GM18951 (cell line): Measurements from ENCODE around the gene ABCB9.

ENCODE experiments used
- POLR2A ChIP-seq: IDR thresholded peaks from 4 replicates; pipeline ENCODE4 v1.6.1; 2011; ENCODE audit warnings: mild to moderate bottlenecking; ENCODE audit not compliant: insufficient read length, insufficient read depth; ENCODE audit errors: extremely low read depth
- in situ Hi-C: fragments of 300-500 bp; cut with MboI; formaldehyde crosslinking; loops from one replicate; pipeline ENCODE4 v1.12.0; 2022; ENCODE audit warnings: low sequenced_read_pairs, mixed read lengths, inconsistent platforms; ENCODE audit not compliant: unreplicated experiment

Gene ABCB9

GRCh38 chr12:122889761-122890520 is 76.3 kb downstream of the ABCB9 start:
- TF ChIP-seq POLR2A = no peak
- in situ Hi-C loops = loop anchor here (10.0 kb wide), 1 partner anchor 55 kb away; no protein-coding TSS in a partner anchor

GRCh38 chr12:122888232-122888752 is 78.0 kb downstream of the ABCB9 start:
- no peak for TF ChIP-seq POLR2A
- in situ Hi-C loops = loop anchor here (10.0 kb wide), 1 partner anchor 57 kb away; no protein-coding TSS in a partner anchor

DNA sequence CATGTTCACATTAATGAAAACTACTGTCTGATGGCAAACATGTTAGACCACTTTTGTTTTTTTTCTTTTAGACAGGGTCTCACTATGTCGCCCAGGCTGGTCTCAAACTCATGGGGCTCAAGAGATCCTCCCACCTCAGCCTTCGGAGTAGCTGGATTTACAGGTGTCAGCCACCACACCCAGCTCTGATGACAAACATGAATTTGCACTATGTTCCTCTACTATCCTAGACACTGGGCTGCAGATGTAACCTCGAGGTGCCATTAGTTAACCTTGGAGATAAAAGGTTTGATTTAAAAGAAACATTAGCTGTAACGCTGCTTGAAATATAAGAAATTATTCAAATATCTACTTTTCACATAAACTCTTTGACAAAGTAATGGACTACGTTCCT is 78.4 kb downstream of the ABCB9 start:
- no peak for TF ChIP-seq POLR2A
- in situ Hi-C loops = loop anchor here (10.0 kb wide), 1 partner anchor 57 kb away; no protein-coding TSS in a partner anchor

- TF ChIP-seq POLR2A = no peak
- in situ Hi-C loops = loop anchor here (10.0 kb wide), 1 partner anchor 58 kb away; no protein-coding TSS in a partner anchor
Measured at GRCh38 chr12:122886851-122887818, 79.1 kb downstream of the ABCB9 start.

- in situ Hi-C loops = loop anchor here (10.0 kb wide), 1 partner anchor 59 kb away; no protein-coding TSS in a partner anchor
- TF ChIP-seq POLR2A = no peak
Measured at GRCh38 chr12:122886161-122886560, 80.1 kb downstream of the ABCB9 start.

DNA sequence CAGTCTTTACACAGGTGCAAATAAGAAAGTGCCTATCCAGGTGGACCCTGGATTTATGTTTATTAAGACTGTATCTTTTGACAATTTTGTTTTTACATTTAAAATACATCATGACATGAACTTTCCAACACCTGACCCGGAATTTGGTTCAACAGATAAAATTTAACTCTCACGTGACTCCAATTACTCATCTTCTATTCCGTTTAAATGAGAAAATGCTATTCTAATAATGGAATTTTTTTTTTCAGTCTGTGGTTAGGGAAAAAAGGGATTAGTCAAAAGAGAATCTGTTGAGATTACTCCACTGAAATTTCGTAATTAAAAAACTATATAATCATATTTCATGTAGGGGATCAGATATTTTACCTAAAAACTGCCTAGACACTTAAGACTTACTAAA is 81.4 kb downstream of the ABCB9 start:
- in situ Hi-C loops = loop anchor here (10.0 kb wide), 1 partner anchor 60 kb away; no protein-coding TSS in a partner anchor
- no peak for TF ChIP-seq POLR2A

DNA sequence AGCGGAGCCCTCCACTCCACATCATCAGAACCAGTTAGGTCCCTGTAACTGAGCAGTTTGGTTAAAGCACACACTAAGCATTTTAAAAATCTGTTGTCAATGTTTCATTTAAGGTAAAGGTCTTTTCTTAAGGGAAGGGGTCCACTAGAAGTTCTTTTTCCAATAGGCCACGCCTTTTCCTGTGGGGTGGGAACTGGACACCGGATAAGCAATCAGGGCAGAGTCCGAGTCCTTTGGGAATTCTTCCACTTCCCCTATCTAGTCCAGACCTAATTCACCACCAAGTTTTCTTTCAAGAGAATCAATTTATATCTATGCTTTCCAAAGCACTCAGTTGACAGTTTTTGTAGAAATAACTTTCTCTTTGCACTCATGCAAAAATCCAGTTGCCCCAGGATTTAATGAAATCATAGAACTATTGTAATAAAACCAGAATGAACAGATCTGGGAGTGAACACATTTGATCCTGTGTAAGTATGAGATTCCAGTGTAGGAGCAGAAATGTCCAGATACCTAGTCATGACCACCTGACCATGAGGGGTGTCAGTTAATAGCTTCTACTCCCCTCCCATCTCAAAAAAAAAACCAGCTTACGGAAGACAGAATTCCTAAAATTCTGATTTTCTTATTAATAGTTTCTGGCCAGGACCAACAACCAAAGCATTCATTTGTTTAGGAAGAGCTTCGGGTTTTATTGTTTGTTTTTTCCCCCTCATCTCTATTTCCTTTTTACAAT is 82.0 kb downstream of the ABCB9 start:
- in situ Hi-C loops = loop anchor here (10.0 kb wide), 1 partner anchor 61 kb away; no protein-coding TSS in a partner anchor
- no peak for TF ChIP-seq POLR2A

GRCh38 chr12:122882908-122883558 is 83.2 kb downstream of the ABCB9 start:
- TF ChIP-seq POLR2A = no peak
- in situ Hi-C loops = loop anchor here (10.0 kb wide), 1 partner anchor 62 kb away; no protein-coding TSS in a partner anchor

DNA sequence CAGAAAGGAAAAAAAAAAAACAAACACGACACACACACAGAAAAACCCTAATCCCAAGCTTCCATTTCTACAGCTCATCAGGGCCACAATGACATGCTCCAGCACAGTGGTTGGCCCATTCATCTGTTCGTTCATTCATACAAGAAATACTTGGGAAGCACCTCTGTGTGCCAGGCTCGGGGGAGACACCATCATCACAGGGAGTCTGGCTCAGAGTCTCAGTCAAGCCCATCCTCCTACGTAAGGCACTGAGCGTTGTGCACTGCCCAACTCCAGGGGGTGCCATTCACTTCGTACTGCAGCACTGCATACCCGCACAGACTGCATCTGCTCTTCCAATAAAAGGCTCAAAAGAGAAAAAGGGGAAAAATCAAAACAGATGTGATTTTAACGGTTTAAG is 85.6 kb downstream of the ABCB9 start:
- TF ChIP-seq POLR2A = no peak
- in situ Hi-C loops = loop anchor here (10.0 kb wide), 1 partner anchor 64 kb away; no protein-coding TSS in a partner anchor

GRCh38 chr12:122880155-122880667 is 86.1 kb downstream of the ABCB9 start:
- in situ Hi-C loops = loop anchor here (10.0 kb wide), 1 partner anchor 65 kb away; no protein-coding TSS in a partner anchor

More at GRCh38 chr12:122880155-122880667, 86.1 kb downstream of the ABCB9 start:
- TF ChIP-seq POLR2A = no peak
